Esophagus muscularis mucosa (tissue), 3 donors: Measurements from ENCODE around the gene DLGAP4.

Experiments
- EP300 ChIP-seq: sonication (generic); formaldehyde crosslinking; IDR thresholded peaks from one replicate; pipeline ENCODE4 v1.6.1; 2017; ENCODE audit warnings: antibody characterized with exemption
- TF ChIP-seq, protein P1 (sequence below), 3 experiments: fragments of 200-600 bp in 2 of 3; fragments of 450-650 bp in 1 of 3; sonication (generic) in 2 of 3; IDR thresholded peaks; one replicate each; pipeline ENCODE4 v1.5.1; 2017 to 2019; ENCODE audit warnings: antibody characterized with exemption in 3 of 3, mild to moderate bottlenecking in 2 of 3, moderate library complexity in 1 of 3

- TF ChIP-seq, protein P1, sequence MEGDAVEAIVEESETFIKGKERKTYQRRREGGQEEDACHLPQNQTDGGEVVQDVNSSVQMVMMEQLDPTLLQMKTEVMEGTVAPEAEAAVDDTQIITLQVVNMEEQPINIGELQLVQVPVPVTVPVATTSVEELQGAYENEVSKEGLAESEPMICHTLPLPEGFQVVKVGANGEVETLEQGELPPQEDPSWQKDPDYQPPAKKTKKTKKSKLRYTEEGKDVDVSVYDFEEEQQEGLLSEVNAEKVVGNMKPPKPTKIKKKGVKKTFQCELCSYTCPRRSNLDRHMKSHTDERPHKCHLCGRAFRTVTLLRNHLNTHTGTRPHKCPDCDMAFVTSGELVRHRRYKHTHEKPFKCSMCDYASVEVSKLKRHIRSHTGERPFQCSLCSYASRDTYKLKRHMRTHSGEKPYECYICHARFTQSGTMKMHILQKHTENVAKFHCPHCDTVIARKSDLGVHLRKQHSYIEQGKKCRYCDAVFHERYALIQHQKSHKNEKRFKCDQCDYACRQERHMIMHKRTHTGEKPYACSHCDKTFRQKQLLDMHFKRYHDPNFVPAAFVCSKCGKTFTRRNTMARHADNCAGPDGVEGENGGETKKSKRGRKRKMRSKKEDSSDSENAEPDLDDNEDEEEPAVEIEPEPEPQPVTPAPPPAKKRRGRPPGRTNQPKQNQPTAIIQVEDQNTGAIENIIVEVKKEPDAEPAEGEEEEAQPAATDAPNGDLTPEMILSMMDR (IDR thresholded peaks at IDR 0.05): no peak
- no peak for TF ChIP-seq EP300
These were observed 90.2 kb downstream of the DLGAP4 start for GRCh38 chr20:36396340-36396739.
